ENCODE measurements around the gene TMUB2. TPM values are rescaled to one million over a fixed set of nuclear protein-coding genes. Genes with fewer than 3 reads are reported as not detected.

Gene TMUB2
- total and polyA plus RNA-seq, 12 donors, result 16.3 to 37.2 (median 20.1) TPM

DNA sequence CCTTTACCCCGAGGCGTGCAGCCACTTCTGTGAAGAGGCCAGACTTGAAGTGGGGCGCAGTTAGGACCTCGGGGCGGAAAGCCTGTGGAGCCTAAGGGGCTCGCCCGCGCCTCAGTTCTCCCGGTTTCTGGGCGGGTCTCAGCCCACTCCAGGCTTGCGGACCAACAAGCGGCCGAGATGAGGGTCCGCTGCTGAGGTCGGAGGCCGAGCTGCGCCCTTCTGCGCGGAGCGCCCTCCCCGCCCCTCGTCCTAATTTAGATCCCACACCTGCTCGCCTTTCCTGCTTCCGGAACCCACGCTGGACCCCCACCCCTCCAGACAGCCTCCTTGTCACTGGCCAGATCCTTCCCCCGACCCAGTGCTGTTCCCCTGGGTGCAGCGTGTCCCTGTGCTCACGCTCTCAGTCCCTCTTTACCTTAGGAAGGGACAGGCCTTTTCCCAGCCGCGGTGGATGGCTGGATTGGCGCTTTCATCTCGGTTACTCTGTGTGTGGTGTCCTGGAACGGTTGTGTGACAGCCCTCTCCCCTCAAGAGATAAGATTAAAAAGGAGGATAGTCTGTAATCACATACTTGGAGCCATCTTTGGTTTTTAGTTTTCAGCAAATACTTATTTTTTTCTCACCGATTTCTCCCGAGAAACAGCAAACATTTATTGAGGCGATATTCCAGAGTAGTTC is 13.8 kb downstream of the TMUB2 start:
- H3K36me3 ChIP-seq, result peaks cover 0 to 22% (median 14%) of the 10 kb centered on the region in 9 donors
- peak overlapping the region; percentile 61 to 98 (median 94) for H3K4me3 ChIP-seq
- no peak for DNase-seq
- TF ChIP-seq CTCF (IDR thresholded peaks at IDR 0.05), result no peak
- peak in 6 of 8 donors; percentile 0 to 11 (median 2) for ATAC-seq
- H3K9me3 ChIP-seq, result no peaks in the 10 kb centered on the region
- H3K4me1 ChIP-seq, result peaks cover 0 to 53% (median 23%) of the 10 kb centered on the region in 9 donors
- H3K27ac ChIP-seq, result peak overlapping the region; percentile 97 to 100 (median 99)
- intact Hi-C loops (cut with DNase I), result no loop called here
- WGBS, 2 donors, result 6% methylated on average over 34 to 36 of the region's 36 CpGs
- H3K27me3 ChIP-seq, result no peaks in the 10 kb centered on the region

DNA sequence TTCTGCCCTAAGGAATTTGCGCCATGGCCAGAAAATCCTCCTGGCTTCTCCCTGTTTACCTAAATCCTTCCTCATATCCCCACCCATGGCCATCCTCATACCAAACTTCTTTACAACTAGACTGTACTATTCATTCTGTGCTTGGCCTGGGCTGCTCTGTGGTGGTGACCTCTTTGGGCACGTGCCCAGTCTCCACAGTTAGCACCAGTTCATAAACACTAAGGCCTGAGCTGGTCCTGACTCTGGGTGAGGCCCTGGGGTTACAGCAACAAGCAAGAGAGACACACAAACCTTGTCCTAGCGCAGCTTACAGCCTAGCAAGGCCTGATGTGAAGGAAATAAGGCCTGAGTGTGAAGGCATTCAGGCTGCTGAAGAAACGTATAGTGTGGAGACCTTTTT is 16.0 kb downstream of the TMUB2 start:
- no peak for DNase-seq
- intact Hi-C loops (cut with DNase I), result no loop called here
- H3K36me3 ChIP-seq, result peaks cover 0 to 18% (median 12%) of the 10 kb centered on the region in 9 donors
- no peaks in the 10 kb centered on the region for H3K9me3 ChIP-seq
- no peak for ATAC-seq
- H3K4me1 ChIP-seq, result peaks cover 0 to 41% (median 18%) of the 10 kb centered on the region in 9 donors
- H3K27me3 ChIP-seq, result no peaks in the 10 kb centered on the region
- WGBS, 2 donors, result 88 to 96% methylated on average over 4 of the region's 4 CpGs
- no peak overlapping the region for H3K27ac ChIP-seq
- no peak for TF ChIP-seq CTCF (IDR thresholded peaks at IDR 0.05)
- no peak overlapping the region for H3K4me3 ChIP-seq

DNA sequence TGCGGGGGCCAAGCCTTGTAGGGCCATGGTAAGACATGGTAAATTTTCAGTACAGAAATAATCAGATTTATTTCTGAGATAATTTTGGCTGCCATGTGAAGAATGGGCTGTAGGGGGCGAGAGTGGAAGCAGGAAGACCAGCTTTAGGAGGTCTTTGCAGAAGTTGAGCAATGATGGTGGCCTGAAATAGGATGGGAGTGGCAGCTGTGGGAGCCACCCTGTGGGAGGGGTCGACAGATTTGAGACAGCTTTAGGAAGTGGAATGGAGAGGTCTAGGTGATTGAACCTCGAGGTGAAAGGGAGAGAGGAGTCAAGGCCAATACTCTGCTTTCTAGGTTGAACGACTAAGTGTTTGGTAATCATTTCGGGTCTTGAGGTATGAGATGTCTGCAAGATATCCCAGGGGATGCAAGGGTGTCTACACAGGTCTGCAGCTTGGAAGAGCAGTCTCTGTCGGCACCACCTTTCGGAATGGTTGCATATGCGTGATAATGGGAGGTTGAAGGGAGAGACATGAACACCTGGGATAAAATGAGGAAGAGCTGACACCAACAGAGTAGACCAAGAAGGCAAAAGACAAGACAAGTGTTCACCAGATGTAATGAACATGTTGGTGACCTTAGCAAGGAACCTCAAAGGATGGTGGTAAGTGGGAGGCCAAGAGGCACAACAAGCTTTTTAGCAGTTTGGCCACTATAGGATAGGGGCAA is 17.1 kb downstream of the TMUB2 start:
- Histone ChIP-seq H3K9me3 (no peaks in the 10 kb centered on the region), H3K27ac (peak overlapping the region in 1 of 10 donors; percentile 31), H3K27me3 (no peaks in the 10 kb centered on the region), H3K4me3 (no peak overlapping the region), H3K4me1 (peaks cover 0 to 32% (median 9%) of the 10 kb centered on the region in 9 donors), H3K36me3 (peaks cover 0 to 30% (median 23%) of the 10 kb centered on the region in 9 donors)
- WGBS, 2 donors, result 57 to 58% methylated on average over 9 of the region's 9 CpGs
- ATAC-seq (no peak), DNase-seq (no peak)
- intact Hi-C loops (cut with DNase I), result no loop called here
- TF ChIP-seq CTCF (IDR thresholded peaks at IDR 0.05), result peak; percentile 28 to 68 (median 57)

GRCh38 chr17:44204441-44204882 is 17.7 kb downstream of the TMUB2 start:
- Histone ChIP-seq H3K9me3 (no peaks in the 10 kb centered on the region), H3K27ac (peak overlapping the region in 1 of 10 donors; percentile 31), H3K36me3 (peaks cover 0 to 35% (median 29%) of the 10 kb centered on the region in 9 donors), H3K4me3 (no peak overlapping the region), H3K27me3 (no peaks in the 10 kb centered on the region), H3K4me1 (peaks cover 0 to 33% (median 7%) of the 10 kb centered on the region in 9 donors)
- intact Hi-C loops (cut with DNase I), result no loop called here
- TF ChIP-seq CTCF (IDR thresholded peaks at IDR 0.05), result no peak
- DNase-seq, result no peak
- WGBS, 2 donors, result 58 to 60% methylated on average over 5 of the region's 5 CpGs
- ATAC-seq, result no peak
